Measurements from ENCODE around the gene MRPL49. TPM values are rescaled to one million over a fixed set of nuclear protein-coding genes. Genes with fewer than 3 reads are reported as not detected.
A peak's percentile ranks its signal among the peaks of the same experiment; 100 is the strongest.

The MRPL49 gene
- total and polyA plus RNA-seq, 2 of the 13 experiments (the other 11 are each of a cell fraction or from before 2014, with no cell fraction given), result 39.2 to 53.3 TPM

DNA sequence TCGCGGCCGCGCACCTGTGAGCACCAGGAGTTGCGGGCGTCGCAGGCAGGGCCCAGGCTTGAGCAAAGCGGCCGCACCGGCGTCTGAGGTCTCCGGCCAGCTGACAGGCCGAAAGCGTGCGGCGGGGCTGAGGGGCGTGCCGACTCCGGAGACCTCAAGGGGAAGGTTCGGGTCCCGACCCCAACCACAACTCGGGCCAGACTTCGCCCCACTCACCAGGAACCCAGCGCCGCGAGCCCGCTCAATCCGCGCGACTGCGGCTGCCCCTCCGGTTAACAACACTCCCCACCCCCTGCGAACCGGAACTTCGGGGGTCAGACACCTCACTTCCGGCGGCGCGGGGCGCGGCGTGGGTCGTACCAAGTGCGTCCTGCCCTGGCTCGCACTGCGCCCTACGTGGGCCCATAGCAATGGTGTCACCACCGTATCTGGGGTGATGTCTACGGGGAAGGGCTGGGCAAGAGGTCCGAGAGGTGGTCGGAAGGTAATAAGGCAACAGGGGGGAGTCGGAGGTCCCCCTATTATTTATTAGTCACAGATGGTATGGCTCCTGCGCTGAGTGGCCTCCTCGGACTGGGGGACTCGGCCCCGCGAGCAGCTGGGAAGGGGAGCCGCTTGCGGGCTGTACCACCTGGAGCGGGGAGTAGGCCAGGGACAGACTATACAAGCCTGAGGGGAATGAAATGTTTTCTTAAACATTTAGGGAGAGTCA is 12.3 kb downstream of the MRPL49 start, which contains the start of gene SYVN1 (continued):
- TF ChIP-seq, protein P1, sequence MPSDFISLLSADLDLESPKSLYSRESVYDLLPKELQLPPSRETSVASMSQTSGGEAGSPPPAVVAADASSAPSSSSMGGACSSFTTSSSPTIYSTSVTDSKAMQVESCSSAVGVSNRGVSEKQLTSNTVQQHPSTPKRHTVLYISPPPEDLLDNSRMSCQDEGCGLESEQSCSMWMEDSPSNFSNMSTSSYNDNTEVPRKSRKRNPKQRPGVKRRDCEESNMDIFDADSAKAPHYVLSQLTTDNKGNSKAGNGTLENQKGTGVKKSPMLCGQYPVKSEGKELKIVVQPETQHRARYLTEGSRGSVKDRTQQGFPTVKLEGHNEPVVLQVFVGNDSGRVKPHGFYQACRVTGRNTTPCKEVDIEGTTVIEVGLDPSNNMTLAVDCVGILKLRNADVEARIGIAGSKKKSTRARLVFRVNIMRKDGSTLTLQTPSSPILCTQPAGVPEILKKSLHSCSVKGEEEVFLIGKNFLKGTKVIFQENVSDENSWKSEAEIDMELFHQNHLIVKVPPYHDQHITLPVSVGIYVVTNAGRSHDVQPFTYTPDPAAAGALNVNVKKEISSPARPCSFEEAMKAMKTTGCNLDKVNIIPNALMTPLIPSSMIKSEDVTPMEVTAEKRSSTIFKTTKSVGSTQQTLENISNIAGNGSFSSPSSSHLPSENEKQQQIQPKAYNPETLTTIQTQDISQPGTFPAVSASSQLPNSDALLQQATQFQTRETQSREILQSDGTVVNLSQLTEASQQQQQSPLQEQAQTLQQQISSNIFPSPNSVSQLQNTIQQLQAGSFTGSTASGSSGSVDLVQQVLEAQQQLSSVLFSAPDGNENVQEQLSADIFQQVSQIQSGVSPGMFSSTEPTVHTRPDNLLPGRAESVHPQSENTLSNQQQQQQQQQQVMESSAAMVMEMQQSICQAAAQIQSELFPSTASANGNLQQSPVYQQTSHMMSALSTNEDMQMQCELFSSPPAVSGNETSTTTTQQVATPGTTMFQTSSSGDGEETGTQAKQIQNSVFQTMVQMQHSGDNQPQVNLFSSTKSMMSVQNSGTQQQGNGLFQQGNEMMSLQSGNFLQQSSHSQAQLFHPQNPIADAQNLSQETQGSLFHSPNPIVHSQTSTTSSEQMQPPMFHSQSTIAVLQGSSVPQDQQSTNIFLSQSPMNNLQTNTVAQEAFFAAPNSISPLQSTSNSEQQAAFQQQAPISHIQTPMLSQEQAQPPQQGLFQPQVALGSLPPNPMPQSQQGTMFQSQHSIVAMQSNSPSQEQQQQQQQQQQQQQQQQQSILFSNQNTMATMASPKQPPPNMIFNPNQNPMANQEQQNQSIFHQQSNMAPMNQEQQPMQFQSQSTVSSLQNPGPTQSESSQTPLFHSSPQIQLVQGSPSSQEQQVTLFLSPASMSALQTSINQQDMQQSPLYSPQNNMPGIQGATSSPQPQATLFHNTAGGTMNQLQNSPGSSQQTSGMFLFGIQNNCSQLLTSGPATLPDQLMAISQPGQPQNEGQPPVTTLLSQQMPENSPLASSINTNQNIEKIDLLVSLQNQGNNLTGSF (CRISPR knock-in tag; IDR thresholded peaks at IDR 0.05), result peak; percentile 55
- no peak for TF ChIP-seq BRCA1 (CRISPR knock-in tag; IDR thresholded peaks at IDR 0.05)
- TF ChIP-seq, protein P2, sequence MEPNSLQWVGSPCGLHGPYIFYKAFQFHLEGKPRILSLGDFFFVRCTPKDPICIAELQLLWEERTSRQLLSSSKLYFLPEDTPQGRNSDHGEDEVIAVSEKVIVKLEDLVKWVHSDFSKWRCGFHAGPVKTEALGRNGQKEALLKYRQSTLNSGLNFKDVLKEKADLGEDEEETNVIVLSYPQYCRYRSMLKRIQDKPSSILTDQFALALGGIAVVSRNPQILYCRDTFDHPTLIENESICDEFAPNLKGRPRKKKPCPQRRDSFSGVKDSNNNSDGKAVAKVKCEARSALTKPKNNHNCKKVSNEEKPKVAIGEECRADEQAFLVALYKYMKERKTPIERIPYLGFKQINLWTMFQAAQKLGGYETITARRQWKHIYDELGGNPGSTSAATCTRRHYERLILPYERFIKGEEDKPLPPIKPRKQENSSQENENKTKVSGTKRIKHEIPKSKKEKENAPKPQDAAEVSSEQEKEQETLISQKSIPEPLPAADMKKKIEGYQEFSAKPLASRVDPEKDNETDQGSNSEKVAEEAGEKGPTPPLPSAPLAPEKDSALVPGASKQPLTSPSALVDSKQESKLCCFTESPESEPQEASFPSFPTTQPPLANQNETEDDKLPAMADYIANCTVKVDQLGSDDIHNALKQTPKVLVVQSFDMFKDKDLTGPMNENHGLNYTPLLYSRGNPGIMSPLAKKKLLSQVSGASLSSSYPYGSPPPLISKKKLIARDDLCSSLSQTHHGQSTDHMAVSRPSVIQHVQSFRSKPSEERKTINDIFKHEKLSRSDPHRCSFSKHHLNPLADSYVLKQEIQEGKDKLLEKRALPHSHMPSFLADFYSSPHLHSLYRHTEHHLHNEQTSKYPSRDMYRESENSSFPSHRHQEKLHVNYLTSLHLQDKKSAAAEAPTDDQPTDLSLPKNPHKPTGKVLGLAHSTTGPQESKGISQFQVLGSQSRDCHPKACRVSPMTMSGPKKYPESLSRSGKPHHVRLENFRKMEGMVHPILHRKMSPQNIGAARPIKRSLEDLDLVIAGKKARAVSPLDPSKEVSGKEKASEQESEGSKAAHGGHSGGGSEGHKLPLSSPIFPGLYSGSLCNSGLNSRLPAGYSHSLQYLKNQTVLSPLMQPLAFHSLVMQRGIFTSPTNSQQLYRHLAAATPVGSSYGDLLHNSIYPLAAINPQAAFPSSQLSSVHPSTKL (CRISPR knock-in tag; IDR thresholded peaks at IDR 0.05), result peak; percentile 22; the same call in 1 of the 2 replicates
- TF ChIP-seq ZNF343 (CRISPR knock-in tag; IDR thresholded peaks at IDR 0.05), result no peak
- no peak for TF ChIP-seq NFKBIZ (CRISPR knock-in tag; IDR thresholded peaks at IDR 0.05)
- no peak for TF ChIP-seq SP1 (IDR thresholded peaks at IDR 0.05)
- peak; percentile 70 for TF ChIP-seq SP1 (CRISPR knock-in tag; IDR thresholded peaks at IDR 0.05)
- no peak for TF ChIP-seq ZKSCAN8 (CRISPR knock-in tag; IDR thresholded peaks at IDR 0.05; ENCODE audit: borderline replicate concordance)
- TF ChIP-seq KLF15 (CRISPR knock-in tag; IDR thresholded peaks at IDR 0.05; ENCODE audit: borderline replicate concordance), result no peak
- no peak for TF ChIP-seq ZEB1 (IDR thresholded peaks at IDR 0.05; ENCODE audit: insufficient replicate concordance, low read depth)
- TF ChIP-seq ZNF350 (CRISPR knock-in tag; IDR thresholded peaks at IDR 0.05; ENCODE audit: borderline replicate concordance, low read depth), result 0 out of 2 replicates have a peak, but pooled peaks have one; percentile 8
- TF ChIP-seq, protein P3, sequence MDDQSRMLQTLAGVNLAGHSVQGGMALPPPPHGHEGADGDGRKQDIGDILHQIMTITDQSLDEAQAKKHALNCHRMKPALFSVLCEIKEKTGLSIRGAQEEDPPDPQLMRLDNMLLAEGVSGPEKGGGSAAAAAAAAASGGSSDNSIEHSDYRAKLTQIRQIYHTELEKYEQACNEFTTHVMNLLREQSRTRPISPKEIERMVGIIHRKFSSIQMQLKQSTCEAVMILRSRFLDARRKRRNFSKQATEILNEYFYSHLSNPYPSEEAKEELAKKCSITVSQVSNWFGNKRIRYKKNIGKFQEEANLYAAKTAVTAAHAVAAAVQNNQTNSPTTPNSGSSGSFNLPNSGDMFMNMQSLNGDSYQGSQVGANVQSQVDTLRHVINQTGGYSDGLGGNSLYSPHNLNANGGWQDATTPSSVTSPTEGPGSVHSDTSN (CRISPR knock-in tag; IDR thresholded peaks at IDR 0.05; ENCODE audit: borderline replicate concordance), result no peak
- TF ChIP-seq YY1 (IDR thresholded peaks at IDR 0.05; ENCODE audit: insufficient read depth, insufficient replicate concordance, low read depth, low read length), result peak; percentile 41
- peak; percentile 73 for TF ChIP-seq ATF1 (CRISPR knock-in tag; IDR thresholded peaks at IDR 0.05)
- TF ChIP-seq ZFP82 (CRISPR knock-in tag; IDR thresholded peaks at IDR 0.05; ENCODE audit: borderline replicate concordance), result peak; percentile 2; the same call in 1 of the 2 replicates
- peak; percentile 67; the same call in 1 of the 2 replicates for TF ChIP-seq POGZ (CRISPR knock-in tag; IDR thresholded peaks at IDR 0.05)
- TF ChIP-seq, protein P4, sequence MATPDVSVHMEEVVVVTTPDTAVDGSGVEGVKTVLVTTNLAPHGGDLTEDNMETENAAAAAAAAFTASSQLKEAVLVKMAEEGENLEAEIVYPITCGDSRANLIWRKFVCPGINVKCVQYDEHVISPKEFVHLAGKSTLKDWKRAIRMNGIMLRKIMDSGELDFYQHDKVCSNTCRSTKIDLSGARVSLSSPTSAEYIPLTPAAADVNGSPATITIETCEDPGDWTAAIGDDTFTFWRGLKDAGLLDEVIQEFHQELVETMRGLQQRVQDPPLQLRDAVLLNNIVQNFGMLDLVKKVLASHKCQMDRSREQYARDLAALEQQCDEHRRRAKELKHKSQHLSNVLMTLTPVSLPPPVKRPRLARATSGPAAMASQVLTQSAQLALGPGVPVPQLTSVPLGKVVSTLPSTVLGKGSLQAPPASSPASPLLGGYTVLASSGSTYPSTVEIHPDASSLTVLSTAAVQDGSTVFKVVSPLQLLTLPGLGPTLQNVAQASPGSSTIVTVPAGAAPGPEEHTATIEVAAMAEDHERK (CRISPR knock-in tag; IDR thresholded peaks at IDR 0.05; ENCODE audit: low read depth), result peak; percentile 82

All from HepG2 (cell line).